Astrocyte of the spinal cord (primary cell): ENCODE results near the gene TRIM72.
"Not testable (repeated sequence)": the region's sequence is repeated elsewhere in the genome, so short reads cannot be mapped to it uniquely, and the experiment has no call there.

ENCODE experiments used
- DNase-seq: peaks from one replicate; pipeline ENCODE4 v3.0.0; 2011; ENCODE audit warnings: low read depth, low spot score
- H3K4me3 ChIP-seq: 2 replicates; pipeline ENCODE4 v1.5.1; 2011; ENCODE audit warnings: low read depth, mild to moderate bottlenecking, low read length, moderate library complexity
- CTCF ChIP-seq: IDR thresholded peaks from 2 replicates; pipeline ENCODE4 v1.5.1; 2012; ENCODE audit warnings: low read depth, mild to moderate bottlenecking, low read length, inconsistent platforms
- in situ Hi-C: cut with HindIII; loops from 2 replicates; pipeline ENCODE4 v1.10.0; 2017; ENCODE audit warnings: low sequenced_read_pairs

The TRIM72 gene

GRCh38 chr16:31269541-31269940, 55.6 kb downstream of the TRIM72 start:
- in situ Hi-C loops, result no loop called here
- no peak overlapping the region for H3K4me3 ChIP-seq
- DNase-seq, result no peak
- no peak for TF ChIP-seq CTCF

DNA sequence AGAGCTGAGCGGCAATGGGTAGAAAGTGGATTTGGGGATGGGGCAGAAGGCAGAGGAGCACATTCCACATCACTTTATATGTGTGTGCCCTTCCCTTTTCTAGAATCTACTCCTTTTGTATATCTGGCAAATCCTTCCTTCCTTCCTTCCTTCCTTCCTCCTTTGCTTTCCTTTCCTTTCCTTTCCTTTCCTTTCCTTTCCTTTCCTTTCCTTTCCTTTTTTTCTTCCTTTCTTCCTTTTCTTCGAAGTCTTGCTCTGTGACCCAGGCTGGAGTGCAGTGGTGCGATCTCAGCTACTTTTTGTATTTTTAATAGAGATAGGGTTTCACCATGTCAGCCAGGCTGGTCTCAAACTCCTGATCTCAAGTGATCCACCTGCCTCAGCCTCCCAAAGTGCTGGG, 56.1 kb downstream of the TRIM72 start:
- H3K4me3 ChIP-seq, DNase-seq, in situ Hi-C loops: not testable (repeated sequence)

- no peak for TF ChIP-seq CTCF
- in situ Hi-C loops, result no loop called here
- no peak for DNase-seq
- H3K4me3 ChIP-seq, result no peak overlapping the region
These were observed 56.9 kb downstream of the TRIM72 start for GRCh38 chr16:31270795-31271194.

DNA sequence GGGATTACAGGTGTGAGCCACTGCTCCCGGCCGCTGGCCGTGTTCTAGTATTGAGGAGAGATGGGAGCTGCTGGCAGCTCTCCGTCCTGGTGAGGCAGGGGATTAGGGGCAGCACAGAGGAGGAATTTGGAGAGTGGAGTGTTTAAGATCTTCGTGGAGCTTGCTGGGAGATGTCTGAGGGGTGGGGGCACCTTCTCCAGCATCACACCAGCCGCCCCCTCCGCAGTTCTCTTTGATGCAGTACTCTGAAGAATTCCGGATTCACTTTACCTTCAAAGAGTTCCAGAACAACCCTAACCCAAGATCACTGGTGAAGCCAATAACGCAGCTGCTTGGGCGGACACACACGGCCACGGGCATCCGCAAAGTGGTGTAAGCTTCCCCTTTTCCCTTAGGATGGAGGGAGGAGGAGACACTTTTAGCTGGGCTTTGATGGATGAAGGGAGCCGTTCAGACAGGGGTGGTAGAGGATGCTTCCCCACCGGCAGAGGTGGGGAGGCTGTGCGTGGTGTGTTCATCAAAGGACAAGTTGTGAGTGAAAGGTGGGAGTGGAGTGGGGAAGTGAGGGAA, 57.8 kb downstream of the TRIM72 start:
- H3K4me3 ChIP-seq, result no peak overlapping the region
- DNase-seq, result no peak
- in situ Hi-C loops, result no loop called here
- no peak for TF ChIP-seq CTCF

DNA sequence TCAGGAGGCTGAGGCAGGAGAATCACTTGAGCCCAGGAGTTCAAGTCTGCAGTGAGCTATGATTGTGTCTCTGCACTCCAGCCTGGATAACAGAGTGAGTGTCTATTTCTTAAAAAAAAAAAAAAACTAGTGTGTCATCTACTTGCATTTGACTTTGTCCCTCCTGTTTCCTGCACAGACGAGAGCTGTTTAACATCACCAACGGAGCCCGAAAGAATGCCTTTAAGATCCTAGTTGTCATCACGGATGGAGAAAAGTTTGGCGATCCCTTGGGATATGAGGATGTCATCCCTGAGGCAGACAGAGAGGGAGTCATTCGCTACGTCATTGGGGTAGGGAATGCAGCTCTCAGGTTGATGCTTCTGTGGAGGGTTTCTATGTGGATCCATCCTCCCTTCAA, 59.3 kb downstream of the TRIM72 start:
- in situ Hi-C loops, result no loop called here
- no peak overlapping the region for H3K4me3 ChIP-seq
- no peak for TF ChIP-seq CTCF

DNA sequence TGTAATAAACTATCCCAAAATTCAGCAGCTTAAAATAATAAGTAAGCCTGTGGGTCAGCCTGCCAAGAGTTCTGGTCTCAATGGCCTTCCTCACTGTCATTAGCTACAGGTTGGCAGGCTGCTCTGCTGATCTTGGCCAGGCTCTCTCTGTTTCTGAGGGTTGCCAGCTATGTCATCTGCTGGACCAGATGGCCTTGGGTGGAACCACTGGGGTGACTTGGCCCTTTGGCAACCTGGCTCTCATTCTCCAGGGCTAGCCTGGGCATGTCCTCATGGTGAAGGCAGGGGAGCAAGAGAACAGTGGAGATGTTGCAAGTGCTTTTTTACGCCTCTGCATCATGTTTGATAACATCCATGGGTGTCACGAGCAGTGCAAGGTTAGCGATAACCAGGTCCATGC, 59.8 kb downstream of the TRIM72 start:
- DNase-seq, result no peak
- H3K4me3 ChIP-seq, result no peak overlapping the region
- in situ Hi-C loops, result no loop called here
- TF ChIP-seq CTCF, result no peak

More for the DNA sequence above, 59.3 kb downstream of the TRIM72 start:
- no peak for DNase-seq

GRCh38 chr16:31274831-31275816, 61.2 kb downstream of the TRIM72 start:
- H3K4me3 ChIP-seq, result no peak overlapping the region
- no peak for TF ChIP-seq CTCF
- in situ Hi-C loops, result no loop called here
- no peak for DNase-seq
